GM21423 (cell line): Measurements from ENCODE around the gene CDH13.

Source experiments
- ATAC-seq: cut with Tn5 transposase; IDR thresholded peaks from one replicate; pipeline ENCODE4 v1.9.1; 2021; ENCODE audit warnings: mild to moderate bottlenecking, moderate library complexity; ENCODE audit not compliant: unreplicated experiment

CDH13 gene

DNA sequence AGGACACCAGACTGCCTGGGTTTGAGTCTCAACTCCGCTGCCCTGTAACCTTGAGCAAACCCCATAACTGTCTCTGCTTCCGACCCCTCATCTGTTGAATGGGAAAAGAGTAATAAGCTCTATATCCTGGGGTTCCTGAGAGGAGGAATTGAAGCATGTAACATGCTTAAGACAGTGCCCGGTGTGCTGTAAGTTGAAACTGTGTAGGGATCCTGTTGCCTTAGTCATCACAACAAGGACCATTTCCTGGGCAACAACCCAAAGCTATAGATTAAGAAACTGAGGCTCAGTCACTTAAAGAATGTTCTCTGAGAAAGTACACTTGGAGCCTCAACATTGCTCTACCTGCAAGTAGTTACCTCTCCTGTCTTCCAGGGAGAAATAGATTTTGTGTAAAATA, 23.0 kb downstream of the CDH13 start:
- ATAC-seq = no peak

DNA sequence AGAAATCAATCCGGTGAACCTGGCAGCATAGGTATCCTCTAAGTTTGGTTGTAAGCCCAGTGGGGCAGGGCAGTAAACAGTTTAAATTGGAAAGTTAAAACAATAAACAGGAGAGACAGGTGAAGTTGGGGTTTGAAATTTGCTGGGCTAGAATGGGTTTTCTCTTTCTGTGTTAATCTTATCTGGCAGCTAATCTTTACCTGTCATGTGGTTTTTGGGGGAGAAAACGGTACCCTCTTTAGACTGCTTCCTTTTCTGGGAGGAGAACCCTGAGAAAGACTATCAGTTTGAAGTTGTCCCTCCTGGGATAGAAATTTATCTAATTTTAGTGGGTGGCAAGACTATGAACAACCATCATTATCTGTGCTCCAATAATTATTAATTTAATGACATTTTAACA, 24.0 kb downstream of the CDH13 start:
- no peak for ATAC-seq

DNA sequence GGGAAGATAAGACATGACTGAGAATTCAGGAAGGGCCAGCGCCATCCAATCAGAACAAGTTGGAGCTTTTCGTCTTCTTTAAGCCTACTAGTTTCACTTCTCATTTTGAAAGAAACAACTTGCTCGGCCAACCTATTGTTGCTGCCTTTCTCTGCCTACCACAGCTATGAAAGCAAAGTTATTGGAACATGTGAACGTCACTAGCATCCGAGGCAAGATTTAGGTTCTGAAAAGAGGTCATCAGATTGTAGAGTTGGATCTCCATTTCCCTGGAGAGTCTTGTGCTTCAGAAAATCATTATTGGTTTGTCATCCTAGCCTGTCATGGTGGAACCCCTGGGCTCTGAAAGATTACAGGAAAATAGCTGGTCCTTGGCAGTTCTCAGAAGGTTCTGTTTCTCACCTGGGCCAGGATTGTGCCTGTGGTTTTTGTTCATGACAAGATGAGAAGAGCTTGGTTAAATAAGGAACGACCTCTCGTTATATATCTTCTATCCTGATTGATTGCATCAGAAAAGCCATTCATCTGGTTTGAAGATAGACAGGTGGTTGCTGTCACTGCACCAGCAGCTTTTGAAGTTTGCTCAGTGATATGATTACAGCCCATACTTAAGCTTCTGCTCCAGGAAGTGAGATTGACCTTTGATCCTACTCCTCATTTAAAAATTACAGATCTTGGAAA, 25.3 kb downstream of the CDH13 start:
- no peak for ATAC-seq

DNA sequence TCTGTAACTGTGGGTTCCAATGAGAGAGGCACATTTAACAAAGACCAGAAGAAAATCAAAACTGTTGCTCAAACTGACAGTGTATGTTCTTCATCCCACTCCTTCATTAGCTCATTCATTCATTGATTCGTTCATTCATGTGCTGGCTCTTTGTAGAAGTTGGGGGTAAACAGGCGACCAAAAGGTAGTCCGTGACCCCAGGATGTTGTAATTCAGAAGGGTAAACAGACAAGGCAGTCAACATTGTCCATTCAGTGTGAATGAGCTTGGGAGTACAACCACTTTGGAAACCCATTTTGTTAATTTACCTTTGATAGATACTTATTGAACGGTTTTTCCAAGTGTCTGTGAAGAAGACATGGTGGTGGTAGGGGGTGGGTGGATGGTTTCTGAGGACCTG, 26.1 kb downstream of the CDH13 start:
- ATAC-seq = no peak

DNA sequence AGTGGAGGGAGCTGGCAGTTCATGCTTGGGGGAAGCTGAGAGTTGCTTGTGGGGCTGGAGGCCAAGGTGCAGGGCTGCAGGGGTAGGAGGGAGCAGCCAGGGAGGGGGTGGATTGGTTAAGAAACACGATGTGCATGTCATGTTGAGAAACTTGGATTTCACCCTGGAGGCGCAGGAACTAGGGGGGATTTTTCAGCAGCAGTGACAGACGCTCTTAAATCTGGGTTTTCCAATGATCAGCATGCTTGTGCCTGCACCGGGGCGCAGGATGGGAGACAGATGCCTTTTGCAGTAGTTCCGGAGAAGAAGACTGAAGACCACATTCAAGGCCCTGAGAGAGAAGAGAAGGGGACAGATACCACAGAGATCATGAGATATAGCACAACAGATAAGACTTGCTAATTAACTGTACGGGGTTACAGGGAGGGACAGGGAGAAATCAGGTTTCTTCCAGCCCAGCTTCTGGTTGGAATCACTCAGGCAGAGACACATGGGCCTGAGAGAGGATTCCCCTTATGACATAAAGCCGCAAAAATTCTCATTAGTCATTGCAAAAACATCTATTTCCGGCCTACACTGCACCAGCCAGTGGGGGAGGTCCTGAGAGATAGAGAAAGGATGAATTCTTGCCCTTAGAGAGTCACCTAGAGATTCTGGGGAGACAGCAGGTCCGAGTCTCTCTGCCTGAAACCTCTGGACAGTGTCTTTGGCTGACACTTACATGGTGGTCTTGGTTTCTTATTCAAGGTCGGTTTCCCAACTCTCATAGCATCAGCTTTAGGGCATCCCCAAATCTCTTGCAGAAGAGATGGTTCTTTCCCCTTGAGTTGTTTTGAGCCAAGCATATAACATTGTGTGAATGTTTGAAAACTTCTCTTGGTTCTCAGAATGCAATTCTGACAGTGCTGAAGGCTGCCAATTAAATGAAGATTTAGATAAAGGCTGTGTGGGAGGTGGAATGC, 27.1 kb downstream of the CDH13 start:
- ATAC-seq = peak; percentile 67

DNA sequence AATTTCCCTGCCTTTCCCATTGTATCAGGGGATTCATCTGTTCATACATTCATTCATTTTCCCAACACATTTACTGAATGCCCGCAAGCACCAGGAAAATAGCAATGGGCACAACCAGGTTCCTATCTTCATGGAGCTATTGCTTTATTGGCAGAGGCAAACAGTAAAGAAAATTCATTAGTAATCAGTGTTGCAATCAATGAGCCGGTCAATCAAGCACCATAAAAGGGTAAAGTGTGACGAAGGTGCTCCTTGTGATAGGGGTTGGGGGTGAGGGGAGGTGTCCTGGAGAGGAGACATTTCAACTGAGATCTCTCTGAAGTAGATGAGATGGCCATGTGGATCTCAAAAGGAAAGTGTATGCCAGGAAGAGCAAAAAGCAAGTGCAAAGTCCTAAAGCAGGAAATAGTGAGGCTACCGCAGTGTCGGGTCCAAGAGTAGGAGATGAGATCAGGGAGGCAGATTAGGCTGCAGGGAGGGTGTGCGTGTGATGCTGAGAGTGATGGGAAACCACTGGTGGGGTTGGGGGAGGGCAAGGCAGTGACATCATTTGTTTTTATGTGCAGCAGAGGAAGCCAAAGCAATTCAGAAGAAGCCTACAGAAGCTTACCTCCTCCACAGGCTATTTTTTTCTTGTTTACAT, 28.4 kb downstream of the CDH13 start:
- no peak for ATAC-seq

DNA sequence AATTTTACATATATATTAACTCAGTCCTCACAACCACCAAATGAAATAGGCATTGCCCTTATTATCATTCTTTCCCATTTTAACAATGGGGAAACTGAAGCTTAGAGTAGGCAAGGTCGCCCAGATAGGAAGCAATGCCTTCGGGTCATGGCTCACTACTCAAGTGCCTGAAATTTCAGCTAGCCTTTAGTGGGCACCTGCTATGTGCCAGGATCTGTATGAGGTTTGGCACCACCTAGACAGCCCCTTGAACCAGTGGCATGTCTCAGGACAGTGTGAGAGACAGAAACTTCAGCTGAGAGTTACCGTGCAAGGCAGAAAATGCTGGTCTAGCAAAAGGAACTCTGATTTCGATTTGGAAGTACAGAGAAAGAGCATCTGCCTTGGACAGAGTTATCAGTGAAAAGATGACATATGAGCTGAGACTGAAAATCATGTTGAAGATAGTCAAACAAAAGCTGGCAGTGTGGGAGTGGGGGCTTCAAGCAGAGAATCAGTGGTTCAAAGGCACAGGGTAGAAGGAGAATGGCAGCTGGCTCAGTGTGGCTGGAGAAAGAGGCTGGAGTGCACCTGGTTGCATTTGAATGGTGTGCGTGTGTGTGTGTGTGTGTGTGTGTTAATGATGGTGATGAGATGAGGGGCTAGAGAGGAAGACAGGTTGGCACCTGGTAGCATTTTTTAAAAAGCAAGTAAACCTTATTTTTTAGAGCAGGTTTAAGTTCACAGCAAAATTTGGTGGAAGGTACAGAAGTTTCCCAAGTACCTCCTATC, 29.1 kb downstream of the CDH13 start:
- ATAC-seq = no peak

DNA sequence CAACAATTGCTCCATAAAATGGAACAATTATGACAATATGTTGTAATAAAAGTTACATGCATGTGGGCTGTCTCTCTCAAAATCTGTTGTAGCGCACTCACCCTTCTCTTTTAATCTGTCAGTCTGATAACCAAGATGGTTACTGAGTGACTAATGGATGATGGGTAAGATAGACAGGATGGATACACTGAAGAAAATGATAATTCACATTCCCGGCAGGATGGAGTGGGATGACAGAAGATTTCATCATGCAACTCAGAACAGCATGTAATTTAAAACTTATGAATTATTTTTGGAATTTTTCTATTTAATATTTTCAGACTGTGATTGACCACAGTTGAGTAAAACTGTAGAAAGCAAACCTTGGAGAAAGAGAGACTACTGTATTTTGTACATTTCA, 30.5 kb downstream of the CDH13 start:
- no peak for ATAC-seq

DNA sequence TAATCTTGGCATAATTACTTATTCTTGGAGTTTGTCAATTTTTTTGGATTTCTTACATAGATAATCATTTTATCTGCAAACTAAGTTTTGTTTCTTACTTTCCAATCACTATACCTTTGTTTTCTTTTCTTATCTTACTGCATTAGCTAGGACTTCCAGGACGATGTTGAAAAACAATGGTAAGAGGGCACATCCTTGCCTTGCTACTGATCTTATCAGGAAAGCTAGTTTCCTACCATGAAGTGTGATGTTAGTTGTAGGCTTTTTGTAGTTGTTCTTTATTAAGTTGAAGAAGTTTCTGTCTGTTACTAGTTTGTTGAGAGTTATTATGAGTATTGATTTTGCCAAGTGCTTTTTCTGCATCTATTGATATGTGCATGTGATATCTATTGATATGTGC, 31.0 kb downstream of the CDH13 start:
- ATAC-seq = no peak

DNA sequence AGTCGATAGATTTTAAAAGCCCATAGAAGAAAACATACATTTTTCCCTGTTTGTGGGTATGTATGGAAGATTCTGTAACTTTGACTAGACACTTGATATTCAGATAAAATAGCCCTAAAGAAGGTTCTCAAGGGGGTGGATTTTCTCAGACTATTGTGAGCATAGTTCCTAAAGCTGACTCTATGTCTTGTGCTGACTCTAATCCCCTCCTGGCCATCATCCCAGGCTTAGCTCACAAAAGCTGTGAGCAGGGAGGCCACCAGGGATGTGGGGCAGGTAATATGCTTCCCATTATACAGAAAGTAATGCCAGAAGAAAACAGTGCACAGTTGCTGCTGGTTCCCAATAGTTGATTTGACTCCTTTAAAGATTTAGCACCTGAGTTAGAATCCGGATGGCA, 32.0 kb downstream of the CDH13 start:
- ATAC-seq = no peak

DNA sequence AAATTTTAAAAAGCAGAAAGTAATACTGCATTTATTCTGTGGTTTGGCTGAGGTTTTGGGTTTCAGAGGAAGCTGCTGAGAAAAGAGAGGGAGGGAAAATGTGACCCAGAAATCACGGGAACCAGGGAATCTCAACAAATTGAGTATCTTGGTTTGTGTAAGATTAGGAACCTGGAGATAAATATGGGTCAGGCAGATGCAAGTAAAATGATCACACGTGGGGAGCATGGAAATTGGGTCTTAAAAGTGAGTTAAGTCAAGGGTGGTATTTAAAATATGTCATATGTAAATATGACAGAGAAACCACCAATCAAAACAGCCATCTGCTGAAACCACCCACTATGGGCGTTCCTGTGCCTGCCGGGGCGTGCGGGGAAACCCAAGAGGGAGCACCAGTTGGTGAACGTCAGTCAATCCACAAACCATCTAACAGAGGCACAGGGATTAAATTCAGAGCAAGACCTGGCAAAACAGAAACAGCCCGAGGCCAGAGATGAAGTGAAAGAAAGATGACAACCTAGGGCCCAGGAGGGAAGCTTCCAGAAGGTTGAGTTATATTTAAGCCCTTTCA, 33.4 kb downstream of the CDH13 start:
- no peak for ATAC-seq

DNA sequence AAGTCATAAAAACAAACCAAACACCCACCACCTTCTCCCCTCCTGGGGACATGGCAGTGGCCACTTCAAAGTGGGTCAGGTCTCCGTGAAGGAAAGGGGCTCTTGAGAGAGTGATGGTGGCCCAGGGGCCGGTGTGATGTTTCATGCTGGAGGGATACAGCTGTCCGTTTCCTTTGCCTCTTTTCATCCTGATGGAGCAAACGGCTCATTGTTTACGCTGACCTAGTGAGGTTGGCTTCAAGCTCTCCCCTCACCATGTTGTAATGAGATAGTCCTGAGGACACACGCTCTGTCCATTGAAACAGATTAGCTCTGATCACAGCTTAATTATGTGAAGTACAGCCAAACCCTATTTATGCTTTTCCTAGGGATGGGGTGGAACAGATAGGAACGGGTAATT, 34.2 kb downstream of the CDH13 start:
- no peak for ATAC-seq

DNA sequence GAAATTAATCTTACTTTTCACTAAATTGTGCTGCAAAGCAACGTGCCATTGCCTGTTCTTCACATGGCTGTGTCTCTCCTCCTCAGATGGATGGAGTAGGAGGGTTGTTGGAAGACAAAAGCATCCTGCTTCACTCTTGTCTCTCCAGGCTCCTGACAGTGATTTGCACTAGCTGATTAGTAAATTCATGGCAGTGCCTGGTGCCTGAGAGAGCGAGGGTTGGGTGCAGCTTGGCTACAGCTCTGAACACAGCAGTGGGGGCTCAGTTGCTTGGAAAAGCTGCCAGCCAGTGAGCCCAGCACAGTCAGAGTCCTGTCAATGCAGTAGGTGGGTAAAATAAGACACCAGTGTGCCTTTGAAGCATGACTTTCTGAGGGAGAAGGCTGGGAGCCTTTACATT, 37.4 kb downstream of the CDH13 start:
- ATAC-seq = no peak

DNA sequence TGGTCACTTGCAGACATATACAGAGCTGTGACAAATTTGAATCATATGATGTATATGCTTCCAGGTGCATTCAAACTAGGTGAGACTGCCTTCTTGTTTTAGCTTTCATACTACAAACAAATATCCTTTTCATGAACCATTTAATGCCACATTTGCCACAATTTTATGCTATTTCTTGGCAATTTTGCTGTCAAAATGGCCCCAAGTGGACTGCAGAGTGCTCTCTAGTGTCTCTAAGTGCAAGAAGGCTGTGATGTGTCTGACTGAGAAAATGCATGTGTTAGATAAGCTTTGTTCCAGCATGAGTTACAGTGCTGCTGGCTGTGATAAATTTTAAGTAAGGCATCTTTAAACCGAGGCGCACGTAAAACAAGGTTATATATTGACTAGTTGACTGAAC, 38.3 kb downstream of the CDH13 start:
- ATAC-seq = no peak

DNA sequence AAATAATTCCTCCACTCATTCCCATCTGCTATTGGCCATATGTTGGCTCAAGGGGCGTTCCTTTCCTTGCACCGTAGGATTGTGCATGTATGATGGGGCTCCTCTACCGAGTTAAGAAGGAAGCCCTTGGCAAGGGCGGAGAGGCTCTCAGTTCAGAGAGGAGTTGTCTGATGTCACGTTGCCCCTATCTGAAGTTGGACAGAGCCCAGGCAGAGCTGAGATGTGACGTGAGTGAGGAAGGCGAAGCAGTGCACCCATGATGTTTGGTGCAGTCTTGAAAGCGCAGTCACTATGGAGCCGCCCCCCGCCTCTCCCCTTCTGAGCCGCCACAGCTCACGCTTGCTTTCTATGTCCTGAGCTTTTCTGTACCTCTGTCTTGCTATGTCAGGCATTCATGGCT, 40.7 kb downstream of the CDH13 start:
- no peak for ATAC-seq

DNA sequence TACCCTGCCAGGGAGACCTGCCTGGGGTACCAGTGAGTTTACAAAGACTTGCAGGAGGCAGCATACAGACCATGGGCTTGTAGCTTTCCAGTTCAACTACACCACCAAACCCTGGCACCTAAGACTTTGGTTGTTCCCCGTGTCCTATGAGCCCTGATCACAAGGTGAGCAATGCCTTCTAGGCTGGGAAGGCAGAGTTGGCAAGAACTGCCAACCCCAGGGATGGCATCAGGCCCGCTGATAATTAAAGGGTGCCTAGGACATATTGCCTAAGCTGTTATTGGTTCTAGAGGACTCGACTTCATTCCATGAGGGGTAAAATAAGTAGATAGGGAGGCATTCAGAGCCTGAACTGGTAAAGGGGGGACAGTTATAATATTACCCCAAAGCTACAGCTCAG, 41.3 kb downstream of the CDH13 start:
- no peak for ATAC-seq

DNA sequence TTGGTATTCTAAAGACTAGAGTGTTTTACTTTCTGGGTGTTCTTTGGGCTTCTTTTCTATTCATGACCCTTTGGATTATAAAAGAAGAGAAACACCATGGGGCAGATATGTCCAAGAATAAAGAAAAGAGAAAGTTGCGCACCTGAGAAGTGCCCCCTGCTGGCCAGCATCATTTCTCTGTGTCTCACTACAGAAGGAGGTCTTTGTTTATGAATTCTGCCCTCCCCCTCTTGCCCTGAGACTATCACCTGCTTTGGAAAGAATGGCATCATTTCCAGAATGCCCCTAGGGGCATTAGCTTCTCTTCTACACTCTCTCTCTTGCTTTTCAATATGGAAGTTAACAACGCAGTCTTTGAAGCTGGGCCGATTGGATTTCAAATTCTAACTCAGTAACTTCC, 45.0 kb downstream of the CDH13 start:
- no peak for ATAC-seq

DNA sequence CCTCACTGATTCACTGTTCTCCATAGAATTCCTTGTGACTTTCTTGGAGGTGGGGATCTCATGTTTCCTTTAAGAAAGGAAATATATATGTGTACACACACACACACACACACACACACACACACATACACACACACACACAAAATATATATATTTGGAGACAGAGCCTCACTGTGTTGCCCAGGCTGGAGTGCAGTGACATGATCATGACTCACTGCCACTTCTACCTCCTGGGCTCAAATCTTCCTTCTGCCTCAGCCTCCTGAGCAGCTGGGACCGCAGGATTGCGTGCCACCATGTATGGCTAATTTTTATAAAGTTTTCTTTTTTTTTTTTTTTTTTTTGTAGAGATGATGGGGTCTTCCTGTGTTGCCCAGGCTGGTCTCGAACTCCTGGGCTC, 45.9 kb downstream of the CDH13 start:
- no peak for ATAC-seq

DNA sequence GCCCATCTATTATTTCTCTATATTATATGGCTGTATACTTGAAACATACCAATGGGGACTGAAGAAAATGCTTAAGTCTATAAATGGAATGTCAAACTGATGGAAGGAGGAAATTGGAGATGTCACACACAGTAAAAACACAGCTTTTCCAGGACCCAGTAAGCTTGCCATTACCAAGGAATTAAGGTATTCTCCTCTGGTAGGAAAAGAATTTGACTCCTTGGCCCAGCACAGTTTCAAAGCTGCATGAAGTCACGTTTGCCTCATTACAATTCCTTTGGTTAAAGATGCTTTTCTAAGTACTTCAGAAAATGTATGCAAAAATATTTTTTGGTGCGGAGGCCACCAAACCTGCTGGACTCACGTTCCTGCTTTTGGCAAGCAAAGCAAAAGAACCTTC, 48.5 kb downstream of the CDH13 start:
- ATAC-seq = no peak

DNA sequence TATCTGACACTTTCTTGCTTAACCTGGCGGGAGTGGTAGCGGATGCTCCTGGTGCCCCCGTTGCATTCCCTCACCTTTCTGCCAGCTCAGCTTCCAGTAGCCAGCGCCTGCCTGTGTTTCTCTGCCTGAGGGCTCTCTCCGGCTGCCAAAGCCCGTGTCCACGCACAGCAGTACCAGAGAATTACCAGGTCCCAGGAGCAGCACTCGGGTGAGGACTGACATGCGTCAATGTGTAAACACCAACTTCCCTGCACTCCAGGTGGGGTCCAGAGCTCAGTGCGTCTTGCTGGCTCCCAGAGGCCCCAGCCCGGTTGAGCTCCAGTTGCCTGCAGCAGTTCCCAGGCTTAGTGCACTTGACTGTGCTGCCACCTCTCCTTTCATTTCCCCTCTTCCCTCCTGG, 54.8 kb downstream of the CDH13 start:
- no peak for ATAC-seq

DNA sequence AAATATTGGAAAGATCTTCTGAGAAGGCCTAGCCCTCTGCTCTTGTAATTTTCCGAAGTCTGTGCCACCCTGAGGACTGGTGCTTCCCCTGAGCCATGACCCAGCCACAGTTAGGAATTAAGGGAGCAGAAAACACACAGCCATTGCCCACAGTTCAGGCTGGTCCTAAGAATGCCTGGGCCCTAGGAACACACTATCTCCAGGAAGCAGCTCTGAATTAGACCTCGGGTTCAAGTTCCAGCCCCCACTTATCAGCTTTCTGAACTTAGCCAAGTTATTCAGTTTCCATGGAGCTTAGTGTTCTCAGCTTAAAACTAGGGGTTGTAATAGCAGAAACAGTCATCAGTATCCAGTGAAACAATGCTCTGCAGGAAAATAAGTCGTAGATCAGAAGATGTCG, 56.0 kb downstream of the CDH13 start:
- ATAC-seq = no peak
